ENCODE measurements around the gene IGF2BP2. TPM values are rescaled to one million over a fixed set of nuclear protein-coding genes. Genes with fewer than 3 reads are reported as not detected.

Gene IGF2BP2
- polyA plus RNA-seq, 1 experiment: 9.9 TPM

- H3K27me3 ChIP-seq (ENCODE audit: control insufficient read depth, insufficient read depth, low read length): no peaks in the 10 kb centered on the region
- 0 out of 2 replicates have a peak, but pooled peaks cover 3% of the 10 kb centered on the region for H3K9me3 ChIP-seq (ENCODE audit: control insufficient read depth, insufficient read depth, low read length)
- H3K27ac ChIP-seq (ENCODE audit: low read depth, low read length): peak overlapping the region; percentile 3
- TF ChIP-seq CTCF (IDR thresholded peaks at IDR 0.05; ENCODE audit: low read depth, low read length): no peak
- CTCF ChIA-PET: interaction anchor here (0.6 to 1.7 kb wide), 6 partner anchors 8 to 224 kb away, joined by 3 to 7 read pairs (median 4); no protein-coding TSS in a partner anchor
- H3K4me3 ChIP-seq (ENCODE audit: low read depth, low read length): no peak overlapping the region
- POLR2A ChIA-PET: interaction anchor here (1.3 kb wide), 1 partner anchor 80 kb away, joined by 3 read pairs; no protein-coding TSS in a partner anchor
- DNase-seq (ENCODE audit: low read depth, low spot score): no peak
Measured at GRCh38 chr3:185718736-185719593, 105.9 kb downstream of the IGF2BP2 start.

GRCh38 chr3:185717627-185718402, 107.0 kb downstream of the IGF2BP2 start:
- H3K9me3 ChIP-seq (ENCODE audit: control insufficient read depth, insufficient read depth, low read length): 0 out of 2 replicates have a peak, but pooled peaks cover 3% of the 10 kb centered on the region
- TF ChIP-seq CTCF (IDR thresholded peaks at IDR 0.05; ENCODE audit: low read depth, low read length): peak; percentile 12; the same call in 1 of the 2 replicates
- ChIA-PET CTCF (interaction anchor here (0.6 to 1.1 kb wide), 2 partner anchors 9 to 40 kb away, joined by 3 read pairs; no protein-coding TSS in a partner anchor), POLR2A (interaction anchor here (0.6 to 2.0 kb wide), 5 partner anchors 11 to 105 kb away, joined by 3 to 6 read pairs (median 4); no protein-coding TSS in a partner anchor)
- no peaks in the 10 kb centered on the region for H3K27me3 ChIP-seq (ENCODE audit: control insufficient read depth, insufficient read depth, low read length)
- no peak for DNase-seq (ENCODE audit: low read depth, low spot score)
- H3K4me3 ChIP-seq (ENCODE audit: low read depth, low read length): no peak overlapping the region
- H3K27ac ChIP-seq (ENCODE audit: low read depth, low read length): peak overlapping the region; percentile 96

GRCh38 chr3:185717121-185717520, 107.7 kb downstream of the IGF2BP2 start:
- H3K9me3 ChIP-seq (ENCODE audit: control insufficient read depth, insufficient read depth, low read length): 0 out of 2 replicates have a peak, but pooled peaks cover 3% of the 10 kb centered on the region
- peak overlapping the region; percentile 96 for H3K27ac ChIP-seq (ENCODE audit: low read depth, low read length)
- ChIA-PET POLR2A (interaction anchor here (1.5 to 2.0 kb wide), 3 partner anchors 12 to 106 kb away, joined by 3 to 6 read pairs (median 4); no protein-coding TSS in a partner anchor), CTCF (interaction anchor here (1.1 kb wide), 1 partner anchor 39 kb away, joined by 3 read pairs; no protein-coding TSS in a partner anchor)
- DNase-seq (ENCODE audit: low read depth, low spot score): peak; percentile 72
- TF ChIP-seq CTCF (IDR thresholded peaks at IDR 0.05; ENCODE audit: low read depth, low read length): no peak
- H3K4me3 ChIP-seq (ENCODE audit: low read depth, low read length): no peak overlapping the region
- H3K27me3 ChIP-seq (ENCODE audit: control insufficient read depth, insufficient read depth, low read length): no peaks in the 10 kb centered on the region

GRCh38 chr3:185716436-185717108, 108.3 kb downstream of the IGF2BP2 start:
- POLR2A ChIA-PET: interaction anchor here (1.5 to 2.0 kb wide), 2 partner anchors 12 to 106 kb away, joined by 4 to 6 read pairs; no protein-coding TSS in a partner anchor
- Histone ChIP-seq H3K9me3 (ENCODE audit: control insufficient read depth, insufficient read depth, low read length) (0 out of 2 replicates have a peak, but pooled peaks cover 3% of the 10 kb centered on the region), H3K27me3 (ENCODE audit: control insufficient read depth, insufficient read depth, low read length) (no peaks in the 10 kb centered on the region), H3K27ac (ENCODE audit: low read depth, low read length) (peak overlapping the region; percentile 96), H3K4me3 (ENCODE audit: low read depth, low read length) (no peak overlapping the region)
- DNase-seq (ENCODE audit: low read depth, low spot score): no peak
- no peak for TF ChIP-seq CTCF (IDR thresholded peaks at IDR 0.05; ENCODE audit: low read depth, low read length)
- CTCF ChIA-PET: interaction anchor here (0.6 to 1.1 kb wide), 2 partner anchors 39 to 57 kb away, joined by 3 read pairs; no protein-coding TSS in a partner anchor

All from AG04450 (cell line).